ENCODE measurements around the gene MORF4L1.

The MORF4L1 gene

DNA sequence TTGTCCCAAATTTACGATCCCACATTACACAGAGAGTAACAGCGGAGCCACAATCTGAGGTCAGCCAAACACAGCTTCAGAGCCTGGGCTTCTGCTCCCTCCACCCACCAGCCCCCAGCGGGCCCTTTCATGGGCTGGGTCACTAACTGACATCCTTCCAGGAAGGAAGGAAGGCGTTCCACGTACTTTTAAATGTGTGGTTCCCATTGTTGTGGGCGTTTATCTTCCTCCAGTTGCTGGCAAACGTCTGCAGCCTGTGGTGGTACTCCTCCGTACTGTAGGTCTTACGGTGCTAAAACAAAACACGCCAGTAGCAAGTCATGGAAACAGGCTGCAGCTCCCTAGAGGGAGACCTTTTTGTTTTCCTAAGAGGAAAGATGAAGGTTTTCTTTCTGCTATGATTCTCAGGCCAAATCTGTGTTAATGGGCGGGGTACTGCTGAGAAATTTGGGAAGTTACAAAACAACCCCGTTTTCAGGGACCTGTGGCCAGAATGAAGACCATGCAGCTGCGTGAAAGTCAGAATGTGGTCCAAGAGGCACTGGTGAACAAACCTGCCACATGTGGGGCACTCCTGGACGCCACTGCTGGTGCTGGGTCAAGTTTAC lies 64.5 kb downstream of the MORF4L1 start:
- H3K4me3 ChIP-seq (ENCODE audit: low read length), result peak overlapping the region; percentile 35
- peak; percentile 87 for DNase-seq (ENCODE audit: low read depth, low spot score)

DNA sequence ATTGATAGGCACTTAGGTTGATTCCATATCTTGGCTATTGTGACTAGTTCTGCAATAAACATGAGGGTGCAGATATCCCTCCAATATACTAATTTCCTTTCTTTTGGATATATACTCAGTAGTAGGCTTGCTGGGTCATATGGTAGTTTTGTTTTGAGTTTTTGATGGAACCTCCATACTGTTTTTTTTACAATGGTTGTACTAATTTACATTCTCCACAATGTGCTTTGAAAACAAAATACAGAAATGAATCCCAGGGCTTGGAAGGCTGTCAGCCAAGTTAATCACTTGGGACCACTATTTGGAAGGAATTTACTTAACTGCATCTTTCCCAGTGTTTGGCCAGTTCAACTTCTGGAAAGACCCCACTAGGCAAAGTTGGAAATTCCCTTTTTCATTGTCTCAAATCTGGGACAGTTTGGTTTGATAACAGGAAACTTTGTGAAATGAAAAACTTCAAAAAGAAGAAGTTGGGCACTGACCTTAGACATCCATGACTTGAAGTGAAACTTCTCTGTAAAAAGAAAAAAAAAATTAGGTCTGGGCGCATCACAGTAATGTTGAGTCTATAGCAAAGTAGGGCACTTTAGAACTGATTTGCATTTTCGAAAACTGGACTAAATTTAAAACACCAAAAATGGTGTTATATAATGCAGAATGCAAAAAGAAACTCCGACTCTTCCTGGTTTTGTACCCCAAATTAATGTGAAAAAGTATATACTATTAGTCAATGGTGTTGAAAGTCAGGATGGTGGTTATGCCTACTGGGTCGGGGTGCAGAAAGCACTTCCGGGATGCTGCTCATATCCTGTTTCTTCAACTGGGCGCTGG lies 66.2 kb downstream of the MORF4L1 start:
- no peak for DNase-seq (ENCODE audit: low read depth, low spot score)
- no peak overlapping the region for H3K4me3 ChIP-seq (ENCODE audit: low read length)

DNA sequence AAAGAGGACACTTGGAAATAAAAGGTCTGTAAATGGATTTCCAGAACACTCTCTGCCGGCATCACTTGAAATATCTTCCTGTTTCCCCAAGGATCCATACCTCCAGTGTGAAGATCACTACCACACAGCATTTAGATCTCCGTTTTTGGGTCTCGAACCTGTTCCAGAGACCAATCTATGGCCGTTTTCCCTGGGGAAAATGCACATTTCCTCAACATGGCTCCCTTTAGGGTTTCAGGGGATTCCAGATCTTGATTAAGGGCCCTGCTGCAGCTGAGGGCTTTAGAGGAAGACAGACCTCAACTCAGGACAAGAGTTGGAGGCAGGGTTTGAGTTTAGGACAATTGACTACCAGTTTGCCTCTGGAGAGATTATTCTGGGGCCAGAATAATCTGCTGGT lies 70.1 kb downstream of the MORF4L1 start:
- no peak for DNase-seq (ENCODE audit: low read depth, low spot score)
- no peak overlapping the region for H3K4me3 ChIP-seq (ENCODE audit: low read length)

GRCh38 chr15:78943692-78944091 lies 71.0 kb downstream of the MORF4L1 start:
- no peak overlapping the region for H3K4me3 ChIP-seq (ENCODE audit: low read length)

DNA sequence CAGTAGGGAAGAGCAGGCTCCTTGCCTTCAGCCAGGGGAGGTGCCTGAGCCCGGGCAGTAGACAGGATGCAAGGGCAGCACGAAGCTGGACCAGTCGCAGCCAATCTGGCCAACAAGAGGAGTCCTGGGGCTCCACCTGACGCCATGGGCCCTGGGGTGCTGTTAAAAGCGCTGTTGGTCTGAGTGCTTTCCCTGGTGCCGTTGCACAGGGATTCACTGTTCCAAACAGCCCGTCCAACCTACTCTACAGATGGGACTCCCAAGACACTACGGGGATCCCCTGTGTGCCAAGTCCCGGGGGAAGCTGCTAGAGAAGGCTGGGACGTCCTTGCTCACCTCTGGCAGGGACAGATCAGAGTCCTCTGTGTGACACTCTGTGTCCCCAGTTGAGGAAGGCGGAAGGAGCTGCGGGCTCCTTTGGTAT lies 71.5 kb downstream of the MORF4L1 start:
- H3K4me3 ChIP-seq (ENCODE audit: low read length), result no peak overlapping the region
- DNase-seq (ENCODE audit: low read depth, low spot score), result no peak

More at GRCh38 chr15:78943692-78944091, 71.0 kb downstream of the MORF4L1 start:
- no peak for DNase-seq (ENCODE audit: low read depth, low spot score)

DNA sequence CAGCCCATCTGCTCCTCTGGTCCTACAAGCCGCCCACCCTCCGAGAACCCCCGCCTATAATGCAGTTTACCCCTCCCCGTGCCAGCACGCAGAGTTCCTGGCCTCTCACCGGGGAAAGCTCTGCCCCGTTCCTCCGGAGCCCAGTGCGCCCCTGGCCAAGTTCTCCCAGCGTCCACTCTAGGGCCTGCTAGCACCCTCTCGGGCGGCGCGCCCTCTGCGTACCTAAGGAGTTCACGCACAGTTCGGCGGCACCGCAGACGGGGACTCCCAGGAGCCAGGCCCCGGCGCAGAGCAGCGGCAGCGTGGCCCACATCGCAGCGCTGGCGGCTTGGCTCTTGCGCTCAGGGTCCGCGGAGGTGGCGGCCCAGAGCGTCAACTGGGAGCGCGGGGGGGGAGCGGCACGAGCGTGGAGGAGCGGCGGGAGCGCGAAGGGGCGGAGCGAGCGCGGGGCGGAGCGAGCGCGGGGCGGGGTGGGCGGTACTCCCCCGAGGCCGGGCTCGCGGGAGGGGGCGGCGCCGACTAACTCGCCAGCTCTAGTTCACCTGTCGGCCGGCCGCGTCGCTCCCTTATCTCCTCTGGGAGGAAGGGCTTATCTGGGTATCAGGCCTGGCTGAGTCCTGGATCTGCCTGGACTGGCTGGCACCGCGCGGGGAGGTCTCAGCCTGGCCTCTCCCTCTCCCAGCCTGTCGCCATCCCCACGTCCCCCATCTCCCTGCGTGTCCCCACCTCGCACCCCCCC lies 72.1 kb downstream of the MORF4L1 start, which contains the start of gene CTSH:
Gene CTSH (minus strand): TSS at position 378 of the 739 bp plus-strand sequence. CDS start 65 bp downstream, at position 313.
- DNase-seq (ENCODE audit: low read depth, low spot score), result no peak
- peak within 1 kb of the TSS; percentile 46 for H3K4me3 ChIP-seq (ENCODE audit: low read length)

GRCh38 chr15:78946493-78946892 lies 73.8 kb downstream of the MORF4L1 start:
- no peak overlapping the region for H3K4me3 ChIP-seq (ENCODE audit: low read length)
- DNase-seq (ENCODE audit: low read depth, low spot score), result no peak

GRCh38 chr15:78947506-78947905 lies 74.8 kb downstream of the MORF4L1 start:
- DNase-seq (ENCODE audit: low read depth, low spot score), result no peak
- H3K4me3 ChIP-seq (ENCODE audit: low read length), result no peak overlapping the region
